ENCODE data around the gene CA6.
A peak's percentile ranks its signal among the peaks of the same experiment; 100 is the strongest.
"Not testable (repeated sequence)": the region's sequence is repeated elsewhere in the genome, so short reads cannot be mapped to it uniquely, and the experiment has no call there.

Gene CA6

DNA sequence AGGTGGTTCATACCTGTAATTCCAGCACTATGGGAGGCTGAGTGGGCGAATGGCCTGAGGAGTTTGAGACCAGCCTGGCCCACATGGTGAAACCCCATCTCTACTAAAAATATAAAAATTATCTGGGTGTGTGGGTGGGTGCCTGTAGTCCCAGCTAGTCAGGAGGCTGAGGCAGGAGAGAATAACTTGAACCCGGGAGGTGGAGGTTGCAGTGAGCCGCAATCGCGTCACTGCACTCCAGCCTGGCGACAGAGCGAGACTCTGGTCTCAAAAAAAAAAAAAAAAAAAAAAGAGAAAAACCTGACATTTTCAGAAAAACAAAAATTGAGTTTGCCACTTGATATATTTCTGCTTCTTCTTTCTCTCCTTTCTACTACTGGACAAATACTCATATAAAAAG is 24.3 kb downstream of the CA6 start:
- no peak for DNase-seq (ENCODE audit: low read depth in 3 of 3)

DNA sequence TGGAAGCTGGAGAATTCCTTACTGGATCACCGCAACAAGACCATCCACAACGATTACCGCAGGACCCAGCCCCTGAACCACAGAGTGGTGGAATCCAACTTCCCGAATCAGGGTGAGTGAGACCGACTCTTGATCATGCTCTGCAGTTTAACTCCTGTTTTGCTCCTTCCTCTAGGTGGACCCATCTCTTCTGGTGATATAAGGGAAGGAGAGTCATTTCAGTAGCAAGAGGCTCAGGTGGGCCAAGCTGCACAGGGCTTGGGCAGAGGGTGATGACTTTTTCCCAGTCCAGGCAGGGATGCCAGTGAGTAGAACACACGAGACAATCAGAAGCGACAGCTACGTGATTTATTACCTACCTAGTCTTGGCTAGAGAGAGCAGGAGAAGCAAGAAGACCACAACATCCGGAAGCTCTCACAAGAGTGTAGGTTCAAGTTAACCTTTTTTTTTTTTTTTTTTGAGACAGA is 25.2 kb downstream of the CA6 start:
- DNase-seq (ENCODE audit: low read depth in 3 of 3), result no peak

DNA sequence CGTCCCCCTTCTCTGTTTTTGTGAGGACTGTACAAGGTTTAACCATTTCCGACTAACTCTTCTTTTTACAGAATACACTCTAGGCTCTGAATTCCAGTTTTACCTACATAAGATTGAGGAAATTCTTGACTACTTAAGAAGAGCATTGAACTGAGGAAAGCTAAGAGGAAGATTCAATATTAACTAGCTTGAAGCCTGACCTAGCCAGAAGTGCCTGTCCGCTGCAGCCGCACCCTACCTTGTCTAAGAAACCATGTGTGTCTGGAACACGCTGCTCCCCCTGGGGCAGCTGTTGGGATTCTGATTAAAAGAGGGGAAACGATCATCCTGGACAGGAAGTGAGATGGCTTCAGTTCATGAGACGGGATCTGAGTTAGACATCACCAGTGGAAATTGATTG is 28.9 kb downstream of the CA6 start:
- DNase-seq (ENCODE audit: low read depth in 3 of 3), result no peak

DNA sequence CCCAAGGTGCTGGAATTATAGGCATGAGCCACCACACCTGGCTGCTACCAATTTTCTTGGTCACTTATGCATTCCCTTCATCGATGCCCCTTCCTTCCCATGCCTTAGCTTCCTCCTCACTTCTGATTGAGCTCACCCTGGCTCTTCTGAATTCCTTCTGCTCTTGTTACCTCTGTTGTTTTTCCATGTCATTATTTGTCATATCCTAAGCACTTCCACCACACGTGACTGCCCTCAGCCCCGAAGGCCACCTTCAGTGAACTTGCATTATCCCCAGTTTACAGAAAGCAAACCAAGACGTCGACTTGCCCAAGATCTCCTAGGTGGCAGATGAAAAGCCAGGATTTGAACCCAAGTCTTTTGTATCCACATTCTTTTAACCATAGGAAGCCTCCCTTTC is 30.7 kb downstream of the CA6 start:
- DNase-seq (ENCODE audit: low read depth in 3 of 3), result no peak

DNA sequence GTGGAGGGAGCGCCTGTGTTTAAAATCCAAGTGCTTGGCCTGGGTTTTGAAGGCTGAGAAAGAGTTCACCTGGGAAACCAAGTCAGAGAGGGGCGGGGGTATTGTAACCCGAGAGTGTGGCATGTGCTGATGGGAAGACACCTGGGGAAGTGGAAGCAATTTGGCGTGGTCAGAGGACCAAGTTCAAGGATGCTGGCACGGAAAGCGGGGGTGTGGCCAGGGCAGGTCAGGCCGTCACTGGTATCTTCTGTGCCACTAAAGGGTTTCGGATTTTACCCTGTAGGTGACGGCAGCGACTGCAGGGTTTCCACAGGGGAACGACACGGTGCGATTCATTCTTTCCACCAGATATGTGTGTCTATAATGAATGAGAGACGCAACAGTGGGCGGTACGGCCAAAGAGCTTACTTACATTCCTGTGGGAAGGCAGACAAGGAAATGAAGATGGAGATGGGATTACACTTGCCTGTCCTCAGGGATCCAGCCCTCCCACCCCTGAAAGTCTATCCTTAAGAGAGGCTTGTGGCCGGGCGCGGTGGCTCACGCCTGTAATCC is 31.3 kb downstream of the CA6 start:
- DNase-seq (ENCODE audit: low read depth in 3 of 3), result no peak

DNA sequence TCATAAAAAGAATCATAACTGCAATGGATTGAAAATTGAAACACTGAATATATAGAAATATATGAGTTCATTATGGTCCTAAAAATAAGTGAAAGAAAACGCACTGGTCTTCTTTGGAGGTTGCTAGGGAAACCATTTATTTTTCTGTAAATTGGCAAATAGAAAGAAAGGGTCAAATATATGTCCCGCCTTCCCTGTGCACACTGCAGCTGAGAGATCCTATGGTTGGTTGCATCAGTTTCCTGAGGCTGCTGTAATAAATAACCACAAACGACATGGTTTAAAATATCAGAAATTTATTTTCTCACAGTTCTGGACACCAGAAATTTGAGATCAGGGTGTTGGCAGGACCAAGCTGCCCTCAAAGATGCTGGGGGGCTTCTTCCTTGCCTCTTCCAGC is 35.0 kb downstream of the CA6 start:
- DNase-seq (ENCODE audit: low read depth in 3 of 3), result no peak

DNA sequence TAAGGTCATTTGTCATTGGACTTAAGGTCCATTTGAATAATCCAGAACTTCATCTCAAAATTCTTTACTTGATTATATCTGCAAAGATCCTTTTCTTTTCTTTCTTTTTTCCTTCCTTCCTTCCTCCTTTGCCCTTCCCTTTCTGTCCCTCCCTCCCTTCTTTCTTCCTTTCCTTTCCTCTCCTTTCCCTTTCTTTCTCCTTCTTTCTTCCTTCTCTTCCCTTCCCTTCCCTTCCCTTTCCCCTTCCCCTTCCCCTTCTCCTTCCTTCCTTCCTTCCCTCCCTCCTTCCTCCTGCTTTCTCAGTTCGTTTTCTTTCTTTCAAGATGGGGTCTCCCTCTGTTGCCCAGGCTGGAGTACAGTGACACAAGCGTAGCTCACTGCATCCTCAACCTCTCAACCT is 35.5 kb downstream of the CA6 start:
- DNase-seq (ENCODE audit: low read depth in 3 of 3), result no peak

DNA sequence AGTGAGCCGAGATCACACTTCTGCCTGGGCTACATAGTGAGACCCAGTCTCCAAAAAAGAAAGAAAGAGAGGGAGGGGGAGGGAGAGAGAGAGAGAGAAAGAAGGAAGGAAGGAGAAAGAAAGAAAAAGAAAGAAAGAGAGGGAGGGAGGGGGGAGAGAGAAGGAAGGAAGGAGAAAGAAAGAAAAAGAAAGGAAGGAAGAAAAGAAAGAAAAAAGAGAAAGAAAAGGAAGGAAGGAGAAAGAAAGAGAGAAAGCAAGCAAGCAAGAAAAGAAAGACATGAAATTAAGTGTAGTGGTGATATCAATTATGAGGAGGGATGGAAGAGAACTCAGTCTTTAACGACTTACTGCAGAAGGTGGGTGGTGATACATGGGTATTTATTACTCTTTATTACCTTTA is 38.5 kb downstream of the CA6 start:
- DNase-seq (ENCODE audit: low read depth in 3 of 3), result no peak

DNA sequence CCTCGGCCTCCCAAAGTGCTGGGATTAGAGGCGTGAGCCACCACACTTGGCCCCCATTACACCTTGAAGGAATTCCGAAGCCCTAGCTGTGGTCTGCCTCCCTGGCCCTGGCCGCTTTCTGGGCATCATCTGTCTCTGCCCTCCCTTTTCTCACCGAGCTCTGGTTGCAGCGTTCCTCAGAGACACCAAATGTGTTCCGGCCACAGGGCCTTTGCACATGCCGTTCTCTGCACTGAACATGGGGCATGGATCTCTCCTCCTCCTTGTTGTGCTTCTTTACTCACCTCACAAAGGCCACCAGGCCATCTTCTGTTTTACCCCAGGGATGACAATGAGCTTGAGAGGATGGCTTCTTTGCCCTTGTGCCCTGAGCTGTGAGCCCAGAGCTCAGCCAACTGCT is 39.3 kb downstream of the CA6 start:
- DNase-seq (ENCODE audit: low read depth in 3 of 3), result no peak

DNA sequence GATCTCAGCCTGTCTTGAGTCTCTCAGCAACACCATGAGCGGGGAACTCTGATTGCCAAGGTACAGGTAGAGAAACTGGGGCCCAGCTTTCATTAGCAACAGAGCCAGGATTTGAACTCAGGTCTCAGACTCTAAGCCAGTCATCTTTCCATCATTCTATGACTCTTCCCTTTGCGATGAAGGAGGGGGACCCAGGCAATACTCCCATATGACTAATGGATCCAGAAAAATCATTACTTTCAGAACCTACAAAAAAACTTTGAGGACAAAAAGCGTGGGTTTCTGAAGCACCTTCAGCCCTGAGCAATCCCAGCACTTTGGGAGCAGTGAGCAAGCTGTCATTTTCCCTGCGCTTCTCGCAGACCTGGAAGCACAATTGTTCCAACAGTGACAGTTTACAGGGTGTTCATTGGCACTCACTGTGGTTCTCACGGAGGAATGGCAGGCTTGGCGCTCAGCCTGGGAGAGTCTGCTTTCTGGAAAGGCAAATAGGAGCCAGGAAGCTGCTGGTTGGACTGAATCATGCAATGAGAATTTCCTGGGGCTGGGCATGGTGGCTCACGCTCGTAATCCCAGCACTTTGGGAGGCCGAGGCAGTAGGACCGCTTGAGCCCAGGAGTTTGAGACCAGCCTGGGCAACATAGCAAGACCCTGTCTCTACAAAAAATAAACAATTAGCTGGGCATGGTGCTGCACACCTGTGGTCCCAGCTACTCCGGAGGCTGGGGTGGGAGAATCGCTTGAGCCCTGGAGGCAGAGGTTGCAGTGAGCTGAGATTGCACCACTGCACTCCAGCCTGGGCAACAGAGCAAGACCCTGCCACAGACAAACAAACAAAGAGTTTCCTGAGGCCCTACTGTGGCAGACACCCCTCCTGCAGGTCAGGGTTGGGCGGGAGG is 40.5 kb downstream of the CA6 start:
- DNase-seq (ENCODE audit: low read depth in 3 of 3), result no peak

DNA sequence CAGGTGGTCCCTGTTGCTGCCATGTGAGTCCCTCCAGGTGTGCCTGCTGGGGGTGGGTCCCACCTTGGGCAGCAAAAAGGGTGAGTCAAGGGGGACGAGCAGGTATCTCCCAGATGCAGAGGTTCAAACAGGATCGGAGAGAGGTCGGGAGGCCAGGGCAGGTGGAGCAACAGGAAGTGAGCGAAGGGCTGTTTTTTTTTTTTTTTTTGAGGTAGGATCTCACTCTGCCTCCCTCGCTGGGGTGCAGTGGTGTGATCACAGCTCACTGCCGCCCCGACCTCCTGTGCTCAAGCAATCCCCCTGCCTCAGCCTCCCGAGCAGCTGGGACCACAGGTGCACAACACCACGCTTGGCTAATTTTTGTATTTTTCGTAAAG is 41.1 kb downstream of the CA6 start:
- DNase-seq (ENCODE audit: low read depth in 3 of 3), result no peak

DNA sequence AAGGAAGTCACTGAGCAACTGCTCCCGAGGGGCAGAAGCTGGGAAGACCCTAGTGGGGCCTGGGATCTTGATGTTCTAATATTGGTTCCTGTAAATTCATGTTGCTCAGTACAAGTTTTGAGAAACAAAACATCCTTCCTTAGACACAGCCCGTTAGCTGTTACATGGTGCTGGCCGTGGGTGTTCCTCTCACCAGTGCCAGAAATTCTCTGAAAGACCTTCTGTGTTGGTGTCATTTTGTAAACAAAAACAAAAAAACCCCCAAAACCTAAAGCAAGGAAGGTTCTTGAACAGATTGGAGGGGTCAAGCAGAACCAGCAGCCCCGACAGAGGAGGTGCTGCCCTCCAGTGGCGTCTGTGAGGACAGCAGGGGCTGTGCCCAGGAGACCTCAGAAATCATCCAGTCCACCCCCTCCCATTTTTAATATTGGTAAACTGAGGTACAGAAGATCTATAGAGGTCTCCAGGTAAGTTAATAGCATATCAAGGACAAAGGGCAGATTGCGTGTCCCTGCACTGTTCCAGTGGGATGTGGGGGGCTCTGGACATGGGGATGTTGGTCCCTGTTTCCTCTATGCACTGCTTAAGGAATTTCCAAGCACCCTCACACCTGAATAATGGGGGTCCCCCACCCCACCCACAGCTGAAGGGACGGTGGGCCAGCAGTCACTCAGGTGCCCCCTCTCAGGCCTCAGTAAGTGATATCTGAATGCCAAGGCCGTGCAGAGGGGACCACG is 42.4 kb downstream of the CA6 start:
- peak; percentile 45 to 57 (median 51) for DNase-seq (ENCODE audit: low read depth in 3 of 3)

DNA sequence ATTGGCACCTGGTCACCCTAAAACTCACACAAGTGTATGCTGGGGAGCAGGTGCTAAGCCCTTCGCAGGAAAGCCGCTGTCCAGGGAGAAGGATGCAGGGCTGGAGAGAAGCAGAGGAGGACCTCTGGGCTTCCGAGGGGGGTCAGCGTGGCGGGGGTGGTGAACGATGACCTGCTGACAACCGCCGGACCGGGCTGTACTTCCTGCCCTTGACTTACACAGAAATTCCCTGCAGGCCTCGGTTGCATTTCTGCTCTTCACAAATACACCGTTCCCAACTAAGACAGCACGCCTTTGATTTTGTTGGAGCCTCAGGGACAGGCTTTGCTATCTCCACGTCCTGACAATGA is 42.9 kb downstream of the CA6 start:
- no peak for DNase-seq (ENCODE audit: low read depth in 3 of 3)

DNA sequence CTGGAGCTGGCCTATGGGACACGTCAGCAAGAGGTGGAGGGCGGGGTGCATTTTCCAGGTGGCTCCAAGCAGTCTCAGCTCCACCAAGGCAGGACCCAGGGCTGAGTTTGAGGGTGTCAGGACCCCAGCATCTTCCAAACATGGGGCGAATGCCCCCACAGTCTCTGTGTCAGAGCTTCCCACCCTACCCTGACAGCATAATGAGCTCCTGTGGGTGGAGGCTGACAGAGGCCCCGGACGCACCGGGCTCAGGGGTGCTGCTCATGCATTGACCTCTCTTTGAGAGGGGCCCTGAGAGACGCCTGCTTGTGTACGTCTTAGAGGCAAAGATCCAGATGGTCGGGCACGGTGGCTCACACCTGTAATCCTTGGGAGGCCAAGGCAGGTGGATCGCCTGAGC is 43.4 kb downstream of the CA6 start:
- no peak for DNase-seq (ENCODE audit: low read depth in 3 of 3)

DNA sequence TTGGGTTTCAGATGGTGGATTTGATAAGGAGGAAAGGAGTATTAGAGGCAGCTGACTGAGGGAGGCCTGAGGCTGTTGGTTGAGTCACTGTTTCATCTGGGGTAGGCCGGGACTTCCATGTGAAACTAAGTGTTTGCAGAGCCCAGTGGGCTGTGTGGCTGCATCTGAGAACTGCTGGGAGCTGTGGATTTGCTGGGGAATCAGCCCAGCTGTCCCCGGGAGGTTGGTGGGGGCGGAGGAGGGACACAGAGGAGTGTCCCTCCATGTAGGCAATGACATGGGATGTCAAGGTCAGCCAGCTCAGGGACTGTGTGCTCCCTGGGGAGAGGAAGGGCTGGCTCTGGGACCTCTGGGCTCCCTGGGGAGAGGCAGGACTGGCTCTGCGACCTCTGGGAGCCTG is 44.2 kb downstream of the CA6 start:
- DNase-seq (ENCODE audit: low read depth in 3 of 3), result no peak

DNA sequence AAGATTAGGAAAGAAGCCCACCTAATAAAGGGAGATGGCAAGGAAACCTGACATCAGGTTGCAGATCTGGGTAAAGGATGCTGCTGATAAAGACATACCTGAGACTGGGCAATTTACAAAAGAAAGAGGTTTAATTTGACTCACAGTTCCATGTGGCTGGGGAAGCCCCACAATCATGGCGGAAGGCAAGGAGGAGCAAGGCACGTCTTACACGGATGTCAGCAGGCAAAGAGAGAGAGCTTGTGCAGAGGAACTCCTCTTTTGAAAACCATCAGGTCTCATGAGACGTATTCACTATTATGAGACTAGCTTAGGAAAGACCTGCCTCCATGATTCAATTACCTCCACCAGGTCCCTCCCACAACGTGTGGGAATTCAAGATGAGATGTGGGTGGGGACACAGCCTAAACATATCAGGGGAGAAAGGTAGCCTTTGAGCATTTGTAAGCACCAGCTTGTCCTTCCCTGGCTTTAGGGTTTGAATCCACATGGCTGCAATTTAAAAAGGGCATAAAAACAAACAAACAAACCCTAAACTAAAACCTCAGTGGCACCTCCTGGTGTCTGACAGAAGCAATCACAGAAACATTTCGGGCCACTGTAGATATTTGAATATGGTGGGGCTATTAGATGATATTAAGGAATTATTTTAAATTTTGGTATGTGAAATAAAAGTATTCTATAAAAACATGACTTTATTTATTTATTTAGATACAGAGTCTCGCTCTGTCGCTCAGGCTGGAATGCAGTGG is 47.4 kb downstream of the CA6 start:
- DNase-seq (ENCODE audit: low read depth in 3 of 3), result no peak

DNA sequence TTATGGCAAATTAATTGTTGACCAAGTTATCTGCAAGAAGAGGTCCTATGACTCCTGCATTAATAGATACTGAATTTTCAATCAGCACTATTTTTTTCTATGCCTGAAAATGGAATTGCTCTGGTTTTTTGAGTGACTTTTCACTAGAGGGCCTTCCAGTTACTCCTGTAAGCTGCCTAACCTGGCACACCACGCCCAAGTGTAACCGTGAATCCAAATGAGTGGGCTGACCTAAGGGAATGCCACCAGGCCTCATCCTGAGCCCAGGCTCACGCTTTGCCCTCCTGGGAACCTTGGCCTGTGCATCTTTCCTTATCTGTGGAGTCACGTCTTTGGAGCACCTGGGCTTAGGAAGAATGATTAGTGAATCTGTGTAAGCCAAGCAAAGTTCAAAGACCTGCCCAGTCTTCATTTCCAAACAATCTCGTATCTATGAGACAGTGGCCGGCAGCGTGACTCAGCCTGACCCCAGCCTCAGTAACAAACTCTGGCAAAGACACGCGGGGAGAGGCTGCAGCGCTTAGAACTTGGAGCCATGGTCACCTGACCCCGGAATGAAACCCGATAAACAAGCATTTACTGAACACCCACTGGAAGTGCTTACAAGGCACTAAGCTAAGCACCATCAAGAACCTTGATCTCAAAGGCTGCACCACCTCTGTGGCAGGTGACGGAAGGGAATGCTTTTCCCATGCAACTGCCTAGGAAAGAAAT is 48.5 kb downstream of the CA6 start:
- not testable (repeated sequence) for DNase-seq (ENCODE audit: low read depth in 3 of 3)

DNA sequence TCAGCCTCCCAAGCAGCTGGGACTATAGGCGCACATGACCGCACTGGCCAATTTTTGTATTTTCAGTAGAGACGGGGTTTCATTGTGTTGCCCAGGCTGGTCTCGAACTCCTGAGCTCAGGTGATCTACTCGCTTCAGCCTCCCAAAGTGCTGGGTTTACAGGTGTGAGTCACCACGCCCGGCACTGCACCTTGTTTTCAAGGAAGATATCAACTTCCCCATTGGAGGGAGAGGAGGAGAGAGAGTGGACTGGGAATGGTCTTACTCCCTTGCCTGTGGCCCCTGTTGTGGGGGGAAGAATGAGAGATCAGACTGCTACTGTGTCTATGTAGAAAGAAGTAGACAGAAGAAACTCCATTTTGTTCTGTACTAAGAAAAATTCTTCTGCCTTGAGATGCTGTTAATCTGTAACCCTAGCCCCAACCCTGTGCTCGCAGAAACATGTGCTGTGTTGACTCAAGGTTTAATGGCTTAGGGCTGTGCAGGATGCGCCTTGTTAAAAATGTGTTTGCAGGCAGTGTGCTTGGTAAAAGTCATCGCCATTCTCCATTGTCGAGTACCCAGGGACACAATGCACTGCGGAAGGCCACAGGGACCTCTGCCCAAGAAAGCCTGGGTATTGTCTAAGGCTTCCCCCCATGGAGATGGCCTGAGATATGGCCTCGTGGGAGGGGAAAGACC is 56.0 kb downstream of the CA6 start:
- not testable (repeated sequence) for DNase-seq (ENCODE audit: low read depth in 3 of 3)

DNA sequence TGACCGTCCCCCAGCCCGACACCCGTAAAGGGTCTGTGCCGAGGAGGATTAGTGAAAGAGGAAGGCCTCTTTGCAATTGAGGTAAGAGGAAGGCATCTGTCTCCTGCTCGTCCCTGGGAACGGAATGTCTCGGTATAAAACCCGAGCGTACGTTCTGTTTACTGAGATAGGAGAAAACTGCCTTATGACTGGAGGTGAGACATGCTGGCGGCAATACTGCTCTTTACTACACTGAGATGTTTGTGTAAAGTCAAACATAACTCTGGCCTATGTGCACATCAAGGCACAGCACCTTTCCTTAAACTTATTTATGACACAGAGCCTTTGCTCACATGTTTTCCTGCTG is 56.5 kb downstream of the CA6 start:
- not testable (repeated sequence) for DNase-seq (ENCODE audit: low read depth in 3 of 3)

DNA sequence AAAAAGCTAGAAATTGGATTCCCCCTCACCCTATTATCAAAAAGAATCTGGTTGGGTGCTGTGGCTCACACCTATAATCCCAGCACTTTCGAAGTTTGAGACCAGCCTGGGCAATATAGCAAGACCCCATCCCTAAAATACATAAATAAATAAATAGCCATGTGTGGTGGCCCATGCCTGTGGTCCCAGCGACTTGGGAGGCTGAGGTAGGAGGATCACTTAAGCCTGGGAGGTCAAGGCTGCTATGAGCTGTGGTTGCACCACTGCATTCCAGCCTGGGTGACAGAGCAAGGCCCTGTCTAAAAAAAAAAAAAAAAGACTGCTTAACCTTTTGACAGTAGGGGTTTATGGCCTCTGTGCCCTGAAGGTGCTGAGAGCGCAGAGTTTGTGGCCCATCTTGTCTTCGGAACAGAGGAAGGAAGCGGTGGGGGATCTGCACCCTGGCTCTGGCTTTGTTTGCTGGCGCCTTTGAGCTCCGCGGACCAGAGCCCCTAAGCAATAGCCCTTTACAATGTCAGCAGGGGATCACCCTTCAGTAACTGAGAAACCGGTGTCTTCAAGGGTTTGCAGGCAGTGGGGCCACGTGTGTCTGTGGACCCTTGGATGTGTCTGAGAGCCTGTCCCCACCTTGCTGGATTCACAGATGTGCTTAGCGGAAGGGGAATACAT is 58.5 kb downstream of the CA6 start:
- no peak for DNase-seq (ENCODE audit: low read depth in 3 of 3)

All from stimulated activated CD4-positive, alpha-beta T cell treated with anti-CD3 and anti-CD28 coated beads, TNF-alpha, amount 100 ng/mL, for 4 hours (primary cell).